ENCODE data around the gene TIMM10B. TPM values are rescaled to one million over a fixed set of nuclear protein-coding genes. Genes with fewer than 3 reads are reported as not detected.

TIMM10B gene
- total RNA-seq, 1 experiment from 2014 or later, result 58.1 TPM

- no peak for DNase-seq (ENCODE audit: low spot score)
Observed at GRCh38 chr11:6469599-6469998, 11.7 kb upstream of the TIMM10B start.

GRCh38 chr11:6472934-6473333 is 8.4 kb upstream of the TIMM10B start:
- DNase-seq (ENCODE audit: low spot score), result no peak

- peak; percentile 75 for DNase-seq (ENCODE audit: low spot score)
Observed at GRCh38 chr11:6473451-6474412, 7.6 kb upstream of the TIMM10B start, which contains the start of gene TRIM3. TSS of gene TRIM3 (minus strand) at chr11:6473941. CDS start at chr11:6465695, 8,246 bp downstream.

GRCh38 chr11:6474413-6474792 is 6.9 kb upstream of the TIMM10B start:
- no peak for DNase-seq (ENCODE audit: low spot score)

GRCh38 chr11:6474806-6475500 is 6.3 kb upstream of the TIMM10B start:
- no peak for DNase-seq (ENCODE audit: low spot score)

- no peak for DNase-seq (ENCODE audit: low spot score)
Observed at GRCh38 chr11:6475936-6476335, 5.4 kb upstream of the TIMM10B start.

GRCh38 chr11:6476571-6476970 is 4.7 kb upstream of the TIMM10B start:
- DNase-seq (ENCODE audit: low spot score), result no peak

GRCh38 chr11:6480299-6480914 is 894 bp upstream of the TIMM10B start:
- DNase-seq (ENCODE audit: low spot score), result no peak

GRCh38 chr11:6481924-6482275 is 599 bp downstream of the TIMM10B start:
- DNase-seq (ENCODE audit: low spot score), result no peak

GRCh38 chr11:6482441-6482840 is 1.1 kb downstream of the TIMM10B start:
- DNase-seq (ENCODE audit: low spot score), result no peak

GRCh38 chr11:6483015-6483414 is 1.7 kb downstream of the TIMM10B start:
- DNase-seq (ENCODE audit: low spot score), result no peak

GRCh38 chr11:6485661-6486060 is 4.4 kb downstream of the TIMM10B start:
- no peak for DNase-seq (ENCODE audit: low spot score)

GRCh38 chr11:6486256-6486655 is 5.0 kb downstream of the TIMM10B start:
- no peak for DNase-seq (ENCODE audit: low spot score)

GRCh38 chr11:6486938-6487337 is 5.6 kb downstream of the TIMM10B start:
- no peak for DNase-seq (ENCODE audit: low spot score)

- no peak for DNase-seq (ENCODE audit: low spot score)
Observed at GRCh38 chr11:6488342-6488741, 7.0 kb downstream of the TIMM10B start.

- no peak for DNase-seq (ENCODE audit: low spot score)
Observed at GRCh38 chr11:6488821-6489220, 7.5 kb downstream of the TIMM10B start.

GRCh38 chr11:6489306-6489705 is 8.0 kb downstream of the TIMM10B start:
- DNase-seq (ENCODE audit: low spot score), result no peak

- no peak for DNase-seq (ENCODE audit: low spot score)
Observed at GRCh38 chr11:6497069-6497839, 16.0 kb downstream of the TIMM10B start, which contains the start of gene DNHD1. TSS of gene DNHD1 (plus strand) at chr11:6497280. CDS start at chr11:6498216, 936 bp downstream.

- DNase-seq (ENCODE audit: low spot score), result no peak
Observed at GRCh38 chr11:6498121-6498520, 16.8 kb downstream of the TIMM10B start.

- no peak for DNase-seq (ENCODE audit: low spot score)
Observed at GRCh38 chr11:6498544-6498943, 17.2 kb downstream of the TIMM10B start.

- no peak for DNase-seq (ENCODE audit: low spot score)
Observed at GRCh38 chr11:6502382-6502781, 21.1 kb downstream of the TIMM10B start.

GRCh38 chr11:6504166-6504565 is 22.9 kb downstream of the TIMM10B start:
- DNase-seq (ENCODE audit: low spot score), result no peak
